H9 (cell line): Measurements from ENCODE around the gene ERICH2. TPM values are rescaled to one million over a fixed set of nuclear protein-coding genes. Genes with fewer than 3 reads are reported as not detected.

Source experiments
- DNase-seq: peaks from one replicate; pipeline ENCODE4 v3.0.0-alpha.2; 2017
- H2AFZ ChIP-seq: one replicate; pipeline ENCODE4 v1.6.1; 2013; ENCODE audit warnings: mild to moderate bottlenecking, low read length, control low read depth, moderate library complexity
- H2AK5ac ChIP-seq: 2 replicates; pipeline ENCODE4 v1.6.1; 2013; ENCODE audit warnings: low read length, control low read depth, mixed read lengths; ENCODE audit not compliant: insufficient read length
- H2BK120ac ChIP-seq: one replicate; pipeline ENCODE4 v1.6.1; 2013; ENCODE audit warnings: low read depth, mild to moderate bottlenecking, low read length, control low read depth, inconsistent platforms; ENCODE audit not compliant: poor library complexity, severe bottlenecking
- H2BK12ac ChIP-seq: 2 replicates; pipeline ENCODE4 v1.6.1; 2013; ENCODE audit warnings: low read length, control low read depth, mixed read lengths, low read depth; ENCODE audit not compliant: insufficient read length
- H2BK15ac ChIP-seq: 2 replicates; pipeline ENCODE4 v1.6.1; 2013; ENCODE audit warnings: low read depth, low read length, control low read depth
- H2BK20ac ChIP-seq: one replicate; pipeline ENCODE4 v1.6.1; 2013; ENCODE audit warnings: low read depth, mild to moderate bottlenecking, low read length, control low read depth, inconsistent platforms; ENCODE audit not compliant: poor library complexity, severe bottlenecking
- H2BK5ac ChIP-seq: 2 replicates; pipeline ENCODE4 v1.6.1; 2013; ENCODE audit warnings: low read length, control low read depth, mixed read lengths; ENCODE audit not compliant: insufficient read length
- H3K14ac ChIP-seq: 2 replicates; pipeline ENCODE4 v1.6.1; 2013; ENCODE audit warnings: low read length, control low read depth; ENCODE audit not compliant: insufficient read depth
- H3K18ac ChIP-seq: 2 replicates; pipeline ENCODE4 v1.6.1; 2013; ENCODE audit warnings: low read depth, mild to moderate bottlenecking, mixed read lengths, low read length, control low read depth; ENCODE audit not compliant: insufficient read length
- H3K23ac ChIP-seq: 2 replicates; pipeline ENCODE4 v1.6.1; 2013; ENCODE audit warnings: low read length, control low read depth, mixed read lengths, low read depth; ENCODE audit not compliant: insufficient read length
- H3K23me2 ChIP-seq: 2 replicates; pipeline ENCODE4 v1.6.1; 2013; ENCODE audit warnings: low read depth, mild to moderate bottlenecking, mixed read lengths, low read length, control low read depth; ENCODE audit not compliant: insufficient read length, poor library complexity, severe bottlenecking
- H3K27ac ChIP-seq: 2 replicates; pipeline ENCODE4 v1.5.1; 2013; ENCODE audit warnings: low read length, control low read depth, mixed read lengths, low read depth; ENCODE audit not compliant: insufficient read length
- H3K27me3 ChIP-seq: 2 replicates; pipeline ENCODE4 v1.6.1; 2013; ENCODE audit warnings: low read length, control low read depth, inconsistent platforms; ENCODE audit not compliant: insufficient read depth
- H3K4ac ChIP-seq: 2 replicates; pipeline ENCODE4 v1.6.1; 2013; ENCODE audit warnings: low read depth, mild to moderate bottlenecking, control low read depth, inconsistent platforms, low read length, moderate library complexity
- H3K4me1 ChIP-seq: 2 replicates; pipeline ENCODE4 v1.6.1; 2013; ENCODE audit warnings: low read length, control low read depth, inconsistent platforms; ENCODE audit not compliant: insufficient read depth
- H3K4me2 ChIP-seq: 2 replicates; pipeline ENCODE4 v1.6.1; 2013; ENCODE audit warnings: low read length, control low read depth, mixed read lengths; ENCODE audit not compliant: insufficient read length, insufficient read depth
- H3K56ac ChIP-seq: 2 replicates; pipeline ENCODE4 v1.6.1; 2013; ENCODE audit warnings: low read depth, mild to moderate bottlenecking, mixed read lengths, low read length, control low read depth; ENCODE audit not compliant: insufficient read length
- H3K79me1 ChIP-seq: 2 replicates; pipeline ENCODE4 v1.6.1; 2013; ENCODE audit warnings: low read depth, mild to moderate bottlenecking, moderate library complexity, low read length, control low read depth, inconsistent platforms; ENCODE audit not compliant: insufficient read depth, poor library complexity, severe bottlenecking
- H3K79me2 ChIP-seq: 2 replicates; pipeline ENCODE4 v1.6.1; 2013; ENCODE audit warnings: low read length, control low read depth, inconsistent platforms; ENCODE audit not compliant: insufficient read depth
- H3K9ac ChIP-seq: 2 replicates; pipeline ENCODE4 v1.6.1; 2013; ENCODE audit warnings: low read length, control low read depth, mixed read lengths; ENCODE audit not compliant: insufficient read length; ENCODE audit errors: extremely low read depth
- H3K9me3 ChIP-seq: one replicate; pipeline ENCODE4 v1.6.1; 2013; ENCODE audit warnings: low read depth, low read length, inconsistent platforms; ENCODE audit not compliant: control insufficient read depth
- H3T11ph ChIP-seq: one replicate; pipeline ENCODE4 v1.6.1; 2013; ENCODE audit warnings: mild to moderate bottlenecking, low read length, control low read depth, inconsistent platforms
- H4K20me1 ChIP-seq: one replicate; pipeline ENCODE4 v1.6.1; 2013; ENCODE audit not compliant: control insufficient read depth, insufficient read length, insufficient read depth
- H4K5ac ChIP-seq: 2 replicates; pipeline ENCODE4 v1.6.1; 2013; ENCODE audit warnings: low read depth, mild to moderate bottlenecking, mixed read lengths, low read length, control low read depth; ENCODE audit not compliant: insufficient read length
- H4K8ac ChIP-seq: replicated peaks from 2 replicates; pipeline ENCODE4 v1.6.1; 2013; ENCODE audit warnings: low read length, control low read depth, mixed read lengths, low read depth; ENCODE audit not compliant: insufficient read length
- H4K91ac ChIP-seq: 2 replicates; pipeline ENCODE4 v1.6.1; 2013; ENCODE audit warnings: low read depth, mild to moderate bottlenecking, moderate library complexity, mixed read lengths, low read length, control low read depth; ENCODE audit not compliant: insufficient read length
- H3K27ac Mint-ChIP-seq, 3 experiments: 2 replicates in 2 of 3; 3 replicates in 1 of 3; pipeline ENCODE4 v1.8.0; 2020 to 2021; ENCODE audit warnings: mixed read lengths in 3 of 3, mild to moderate bottlenecking in 1 of 3, moderate library complexity in 1 of 3
- H3K27me3 Mint-ChIP-seq: 2 replicates; pipeline ENCODE4 v1.8.0; 2021; ENCODE audit warnings: low read depth, mild to moderate bottlenecking, moderate library complexity, mixed read lengths
- H3K36me3 Mint-ChIP-seq, 3 experiments: 2 replicates in 2 of 3; 3 replicates in 1 of 3; pipeline ENCODE4 v1.8.0; 2020 to 2021; ENCODE audit warnings: low read depth in 3 of 3, mixed read lengths in 3 of 3; ENCODE audit not compliant: insufficient read depth in 1 of 3
- H3K4me1 Mint-ChIP-seq, 2 experiments: 2 replicates each; pipeline ENCODE4 v1.8.0; 2020; ENCODE audit warnings: mixed read lengths in 2 of 2
- H3K4me3 Mint-ChIP-seq, 2 experiments: 2 replicates in 1 of 2; 3 replicates in 1 of 2; pipeline ENCODE4 v1.8.0; 2020 to 2021; ENCODE audit warnings: mild to moderate bottlenecking in 2 of 2, mixed read lengths in 2 of 2, moderate library complexity in 1 of 2
- H3K9me3 Mint-ChIP-seq, 2 experiments: 2 replicates in 1 of 2; 3 replicates in 1 of 2; pipeline ENCODE4 v1.8.0; 2020; ENCODE audit warnings: mild to moderate bottlenecking in 2 of 2, mixed read lengths in 2 of 2, moderate library complexity in 1 of 2
- CTCF ChIP-seq: fragments of 200-600 bp; sonication (generic); conservative IDR thresholded peaks from 3 replicates; pipeline ENCODE4 v1.8.0; 2021; ENCODE audit warnings: antibody characterized with exemption, mild to moderate bottlenecking
- WGBS: extraction: QIAGEN DNeasy Blood & Tissue Kit; methylation state at CpG from one replicate; pipeline ENCODE4 v1.1.7; 2013; ENCODE audit warnings: missing lambda C conversion rate, low lambda C conversion rate, mixed read lengths; ENCODE audit not compliant: insufficient read length; ENCODE audit errors: extremely low coverage; 5-methylcytosine and 5-hydroxymethylcytosine counted together
- total RNA-seq: library from RNA; stranded (reverse); gene quantifications from 2 replicates; pipeline ENCODE4 v1.2.1, GENCODE V29; 2021

ERICH2 gene
- total RNA-seq, 1 experiment from 2014 or later = 1.2 TPM

- H3K9me3 Mint-ChIP-seq = peaks cover 0 to 3% of the 10 kb centered on the region in 2 experiments; a peak in 1 of 5 replicates
- H3K4me1 Mint-ChIP-seq = peaks cover 20 to 29% of the 10 kb centered on the region in 2 experiments
- WGBS = no CpG with 5 or more reads among the region's 7 CpGs
- no peaks in the 10 kb centered on the region; a peak in 2 of 7 replicates for H3K36me3 Mint-ChIP-seq
- H2BK20ac ChIP-seq = no peak overlapping the region
- no peak overlapping the region for H4K5ac ChIP-seq
- H3K9ac ChIP-seq = no peak overlapping the region
- no peak overlapping the region for H3K4ac ChIP-seq
- H4K20me1 ChIP-seq = no peaks in the 10 kb centered on the region
- H2BK120ac ChIP-seq = no peak overlapping the region
- no peak overlapping the region for H4K91ac ChIP-seq
- H3K9me3 ChIP-seq = no peaks in the 10 kb centered on the region
- H3K4me1 ChIP-seq = no peaks in the 10 kb centered on the region
- no peaks in the 10 kb centered on the region for H3K27me3 Mint-ChIP-seq
- H2AK5ac ChIP-seq = no peak overlapping the region
- H3K4me2 ChIP-seq = no peak overlapping the region
- H2AFZ ChIP-seq = no peak overlapping the region
- H3K27ac ChIP-seq = no peak overlapping the region
- H3K56ac ChIP-seq = no peak overlapping the region
- no peaks in the 10 kb centered on the region for H3K27me3 ChIP-seq
- no peak for DNase-seq
- H3K79me2 ChIP-seq = no peaks in the 10 kb centered on the region
- no peak overlapping the region for H3T11ph ChIP-seq
- no peak overlapping the region for H2BK15ac ChIP-seq
- no peak overlapping the region for H4K8ac ChIP-seq
- no peak overlapping the region for H3K23ac ChIP-seq
- H3K27ac Mint-ChIP-seq = no peak overlapping the region
- H3K79me1 ChIP-seq = no peaks in the 10 kb centered on the region
- no peak overlapping the region for H2BK12ac ChIP-seq
- no peak overlapping the region for H3K14ac ChIP-seq
- no peak for TF ChIP-seq CTCF
- no peak overlapping the region for H3K18ac ChIP-seq
- H3K23me2 ChIP-seq = no peaks in the 10 kb centered on the region
- no peak overlapping the region for H3K4me3 Mint-ChIP-seq
- no peak overlapping the region for H2BK5ac ChIP-seq
Measured at GRCh38 chr2:170762760-170763159, 7.4 kb upstream of the ERICH2 start.
